CD14-positive monocyte (primary cell): Measurements from ENCODE around the gene TTYH3. TPM values are rescaled to one million over a fixed set of nuclear protein-coding genes. Genes with fewer than 3 reads are reported as not detected.

Source experiments
- DNase-seq, 3 donors: peaks; one replicate each; pipeline ENCODE4 v3.0.0-alpha.2; 2011 to 2022
- H2AFZ ChIP-seq: 2 replicates; pipeline ENCODE4 v1.6.0; 2012; ENCODE audit warnings: mild to moderate bottlenecking, low read depth, low read length, inconsistent platforms; ENCODE audit not compliant: insufficient read depth, poor library complexity, severe bottlenecking
- H3K27ac ChIP-seq, 2 donors: 1 replicate in 1 of 2; 2 replicates in 1 of 2; pipeline ENCODE4 v1.5.1; 2012 to 2013; ENCODE audit warnings: low read length in 2 of 2, control low read depth in 1 of 2, inconsistent platforms in 1 of 2, low read depth in 1 of 2, mild to moderate bottlenecking in 1 of 2
- H3K27me3 ChIP-seq, 2 donors: one replicate each; pipeline versions ENCODE4 v1.6.0 to v1.6.1; 2011 to 2013; ENCODE audit warnings: low read length in 2 of 2; ENCODE audit not compliant: control insufficient read depth in 2 of 2, insufficient read depth in 2 of 2
- H3K36me3 ChIP-seq, 2 donors: replicated peaks in 1 of 2; 1 replicate in 1 of 2; 2 replicates in 1 of 2; pipeline versions ENCODE4 v1.5.1 to v1.6.1; 2012 to 2013; ENCODE audit warnings: low read length in 2 of 2, control low read depth in 1 of 2, inconsistent platforms in 1 of 2, mild to moderate bottlenecking in 1 of 2; ENCODE audit not compliant: insufficient read depth in 2 of 2, control insufficient read depth in 1 of 2
- H3K4me1 ChIP-seq, 2 donors: 1 replicate in 1 of 2; 2 replicates in 1 of 2; pipeline versions ENCODE4 v1.5.1 to v1.6.1; 2012 to 2013; ENCODE audit warnings: low read length in 2 of 2, control low read depth in 1 of 2, inconsistent platforms in 1 of 2, mild to moderate bottlenecking in 1 of 2, moderate library complexity in 1 of 2; ENCODE audit not compliant: insufficient read depth in 2 of 2, control insufficient read depth in 1 of 2
- H3K4me2 ChIP-seq: replicated peaks from 2 replicates; pipeline ENCODE3; 2012; ENCODE audit warnings: low read length, moderate library complexity, mild to moderate bottlenecking; ENCODE audit not compliant: poor library complexity, severe bottlenecking; ENCODE audit errors: extremely low read depth
- H3K4me3 ChIP-seq, 3 experiments: fragments of 200-600 bp in 1 of 3; sonication (generic) in 1 of 3; replicated peaks in 1 of 3; 1 replicate in 2 of 3; 2 replicates in 1 of 3; pipeline ENCODE4 v1.5.1; 2011 to 2013; ENCODE audit warnings: low read length in 3 of 3, mild to moderate bottlenecking in 3 of 3, control low read depth in 2 of 3, low read depth in 2 of 3, inconsistent platforms in 1 of 3, moderate library complexity in 1 of 3
- H3K79me2 ChIP-seq: 2 replicates; pipeline ENCODE4 v1.6.0; 2012; ENCODE audit warnings: mild to moderate bottlenecking, control low read depth, inconsistent platforms, low read length, moderate library complexity; ENCODE audit not compliant: insufficient read depth
- H3K9ac ChIP-seq: 2 replicates; pipeline ENCODE4 v1.6.0; 2017; ENCODE audit warnings: low read length, mild to moderate bottlenecking; ENCODE audit not compliant: insufficient read depth, poor library complexity, severe bottlenecking
- H3K9me3 ChIP-seq, 2 donors: replicated peaks in 1 of 2; 1 replicate in 1 of 2; 2 replicates in 1 of 2; pipeline versions ENCODE4 v1.5.1 to v1.6.1; 2012 to 2013; ENCODE audit warnings: low read length in 2 of 2, control low read depth in 1 of 2; ENCODE audit not compliant: control insufficient read depth in 1 of 2, insufficient read depth in 1 of 2
- H4K20me1 ChIP-seq: 2 replicates; pipeline ENCODE4 v1.6.0; 2012; ENCODE audit warnings: mild to moderate bottlenecking, low read length, control low read depth, moderate library complexity; ENCODE audit not compliant: insufficient read depth
- H3K27ac Mint-ChIP-seq, 7 donors: one replicate each; pipeline ENCODE4 v1.8.0; 2020; ENCODE audit warnings: mild to moderate bottlenecking in 7 of 7, mixed read lengths in 7 of 7, moderate library complexity in 6 of 7, inconsistent platforms in 2 of 7
- H3K27me3 Mint-ChIP-seq, 3 donors: one replicate each; pipeline ENCODE4 v1.8.0; 2021 to 2022; ENCODE audit warnings: low read depth in 3 of 3, mild to moderate bottlenecking in 3 of 3, mixed read lengths in 3 of 3, moderate library complexity in 3 of 3, inconsistent platforms in 1 of 3
- H3K36me3 Mint-ChIP-seq, 2 donors: one replicate each; pipeline ENCODE4 v1.8.0; 2020; ENCODE audit warnings: mixed read lengths in 2 of 2, inconsistent platforms in 1 of 2, mild to moderate bottlenecking in 1 of 2
- H3K4me1 Mint-ChIP-seq: one replicate; pipeline ENCODE4 v1.8.0; 2020; ENCODE audit warnings: mild to moderate bottlenecking, mixed read lengths
- H3K4me3 Mint-ChIP-seq, 2 donors: one replicate each; pipeline ENCODE4 v1.8.0; 2020; ENCODE audit warnings: mild to moderate bottlenecking in 2 of 2, mixed read lengths in 2 of 2, moderate library complexity in 1 of 2
- H3K9me3 Mint-ChIP-seq, 7 donors: one replicate each; pipeline ENCODE4 v1.8.0; 2020 to 2022; ENCODE audit warnings: mixed read lengths in 7 of 7, mild to moderate bottlenecking in 6 of 7, moderate library complexity in 6 of 7, inconsistent platforms in 2 of 7
- CTCF ChIP-seq: fragments of 200-600 bp; IDR thresholded peaks from one replicate; pipeline ENCODE4 v1.8.0; 2022; ENCODE audit warnings: antibody characterized with exemption, mild to moderate bottlenecking
- WGBS: methylation state at CpG from one replicate; pipeline ENCODE4 v1.1.5; 2013; ENCODE audit warnings: missing lambda C conversion rate; ENCODE audit not compliant: insufficient coverage; 5-methylcytosine and 5-hydroxymethylcytosine counted together
- intact Hi-C, 2 donors: fragments of 100-400 bp; cut with micrococcal nuclease; formaldehyde crosslinking; loops; one replicate each; pipeline versions ENCODE4 v1.15.0 to v1.15.1; 2023
- polyA plus RNA-seq, 3 donors: library from polyadenylated mRNA; depleted of rRNA in 1 of 3; unstranded in 2 of 3; stranded (reverse) in 1 of 3; fragments of 300-500 nt in 2 of 3; fragments of >200 nt in 1 of 3; fragmentation: Illumina TruSeq in 2 of 3; gene quantifications; 1 replicate in 2 of 3; 2 replicates in 1 of 3; pipeline ENCODE4 v1.2.3, GENCODE V29; 2012 to 2021

TTYH3 gene
- polyA plus RNA-seq, 3 donors: 13.4 to 73.5 (median 17.4) TPM

GRCh38 chr7:2613931-2614600 is 17.7 kb upstream of the TTYH3 start:
- peaks cover 0 to 2% (median 0%) of the 10 kb centered on the region in 7 donors for H3K9me3 Mint-ChIP-seq
- peak overlapping the region in 5 of 7 donors; percentile 14 to 78 (median 51) for H3K27ac Mint-ChIP-seq
- peaks cover 36 to 65% of the 10 kb centered on the region in 2 donors for H3K4me1 ChIP-seq
- H3K27ac ChIP-seq: no peak overlapping the region
- peak overlapping the region in 1 of 3 experiments; percentile 60 for H3K4me3 ChIP-seq
- H4K20me1 ChIP-seq: no peaks in the 10 kb centered on the region
- peaks cover 49% of the 10 kb centered on the region for H3K4me1 Mint-ChIP-seq
- H3K4me3 Mint-ChIP-seq: peak overlapping the region; percentile 72 to 85
- WGBS: 6% methylated on average over 8 of the region's 22 CpGs
- H2AFZ ChIP-seq: peak overlapping the region; percentile 62
- peaks cover 7 to 8% of the 10 kb centered on the region in 2 donors for H3K36me3 Mint-ChIP-seq
- intact Hi-C loops: loop anchor here in 1 of 2 donors (5.0 kb wide), 1 partner anchor 33 kb away; no protein-coding TSS in a partner anchor
- no peak overlapping the region for H3K9ac ChIP-seq
- peak overlapping the region; percentile 61 for H3K4me2 ChIP-seq
- H3K27me3 Mint-ChIP-seq: peaks cover 0 to 6% (median 3%) of the 10 kb centered on the region in 3 donors
- H3K36me3 ChIP-seq: no peaks in the 10 kb centered on the region
- no peak for DNase-seq
- no peaks in the 10 kb centered on the region for H3K9me3 ChIP-seq
- no peaks in the 10 kb centered on the region for H3K27me3 ChIP-seq
- no peaks in the 10 kb centered on the region for H3K79me2 ChIP-seq
- no peak for TF ChIP-seq CTCF

GRCh38 chr7:2614631-2615330 is 17.0 kb upstream of the TTYH3 start:
- Mint-ChIP-seq H3K36me3 (peaks cover 6 to 7% of the 10 kb centered on the region in 2 donors), H3K4me1 (peaks cover 42% of the 10 kb centered on the region), H3K27me3 (peaks cover 0 to 6% (median 3%) of the 10 kb centered on the region in 3 donors), H3K27ac (peak overlapping the region in 1 of 7 donors; percentile 44), H3K4me3 (peak overlapping the region; percentile 34 to 85), H3K9me3 (peaks cover 0 to 2% (median 0%) of the 10 kb centered on the region in 7 donors)
- TF ChIP-seq CTCF: no peak
- Histone ChIP-seq H3K4me2 (peak overlapping the region; percentile 61), H3K36me3 (no peaks in the 10 kb centered on the region), H2AFZ (peak overlapping the region; percentile 62), H3K9me3 (no peaks in the 10 kb centered on the region), H3K4me1 (peaks cover 28 to 58% of the 10 kb centered on the region in 2 donors), H3K79me2 (no peaks in the 10 kb centered on the region), H4K20me1 (no peaks in the 10 kb centered on the region), H3K4me3 (peak overlapping the region in 1 of 3 experiments; percentile 60), H3K27ac (no peak overlapping the region), H3K9ac (no peak overlapping the region), H3K27me3 (no peaks in the 10 kb centered on the region)
- WGBS: 94% methylated on average over 15 of the region's 22 CpGs
- DNase-seq: no peak
- intact Hi-C loops: loop anchor here in 1 of 2 donors (5.0 kb wide), 1 partner anchor 33 kb away; no protein-coding TSS in a partner anchor
